ENCODE data around the gene SNRNP25.

SNRNP25 gene

DNA sequence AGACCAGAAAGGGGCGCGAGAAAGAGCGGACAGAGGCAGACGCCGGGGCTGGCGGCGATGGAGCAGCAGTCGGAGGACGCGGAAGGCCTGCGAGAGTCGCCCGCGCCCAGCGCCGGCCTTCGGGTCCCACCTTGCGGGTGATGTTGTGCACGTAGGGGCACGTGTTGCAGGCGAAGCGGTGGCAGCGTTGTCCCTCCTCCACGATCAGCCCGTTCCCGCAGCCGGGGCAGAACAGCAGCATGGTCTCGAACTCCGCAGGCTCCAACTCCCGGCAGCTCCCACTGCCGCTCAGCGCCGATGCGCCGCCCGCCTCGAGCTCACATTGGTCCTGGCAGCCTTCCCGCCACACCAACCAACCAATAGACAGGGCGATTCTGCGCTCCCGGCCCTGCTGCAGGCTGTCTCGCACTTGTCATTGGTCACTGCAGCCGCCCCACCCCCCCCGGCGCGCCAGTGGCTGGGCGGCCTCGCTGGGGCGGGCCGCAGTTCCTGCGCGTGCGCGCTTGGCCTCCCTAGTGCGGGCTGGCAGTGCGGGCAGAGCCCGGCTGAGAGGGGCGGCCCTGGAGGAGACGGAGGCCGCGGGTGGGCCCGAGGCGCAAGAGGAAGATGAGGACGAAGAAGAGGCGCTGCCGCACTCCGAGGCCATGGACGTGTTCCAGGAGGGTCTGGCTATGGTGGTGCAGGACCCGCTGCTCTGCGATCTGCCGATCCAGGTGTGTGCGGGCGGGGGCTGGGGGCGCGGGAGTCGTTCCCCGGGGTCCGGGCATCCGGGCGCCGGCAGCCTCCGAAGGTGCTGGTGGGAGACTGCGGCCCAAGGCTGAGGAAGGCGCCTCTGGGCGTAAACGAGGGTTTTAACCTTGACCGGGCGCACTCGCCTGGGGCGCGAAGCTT is at the start of gene SNRNP25, which contains the start of gene POLR3K (continued):
- TF ChIP-seq, protein P1, sequence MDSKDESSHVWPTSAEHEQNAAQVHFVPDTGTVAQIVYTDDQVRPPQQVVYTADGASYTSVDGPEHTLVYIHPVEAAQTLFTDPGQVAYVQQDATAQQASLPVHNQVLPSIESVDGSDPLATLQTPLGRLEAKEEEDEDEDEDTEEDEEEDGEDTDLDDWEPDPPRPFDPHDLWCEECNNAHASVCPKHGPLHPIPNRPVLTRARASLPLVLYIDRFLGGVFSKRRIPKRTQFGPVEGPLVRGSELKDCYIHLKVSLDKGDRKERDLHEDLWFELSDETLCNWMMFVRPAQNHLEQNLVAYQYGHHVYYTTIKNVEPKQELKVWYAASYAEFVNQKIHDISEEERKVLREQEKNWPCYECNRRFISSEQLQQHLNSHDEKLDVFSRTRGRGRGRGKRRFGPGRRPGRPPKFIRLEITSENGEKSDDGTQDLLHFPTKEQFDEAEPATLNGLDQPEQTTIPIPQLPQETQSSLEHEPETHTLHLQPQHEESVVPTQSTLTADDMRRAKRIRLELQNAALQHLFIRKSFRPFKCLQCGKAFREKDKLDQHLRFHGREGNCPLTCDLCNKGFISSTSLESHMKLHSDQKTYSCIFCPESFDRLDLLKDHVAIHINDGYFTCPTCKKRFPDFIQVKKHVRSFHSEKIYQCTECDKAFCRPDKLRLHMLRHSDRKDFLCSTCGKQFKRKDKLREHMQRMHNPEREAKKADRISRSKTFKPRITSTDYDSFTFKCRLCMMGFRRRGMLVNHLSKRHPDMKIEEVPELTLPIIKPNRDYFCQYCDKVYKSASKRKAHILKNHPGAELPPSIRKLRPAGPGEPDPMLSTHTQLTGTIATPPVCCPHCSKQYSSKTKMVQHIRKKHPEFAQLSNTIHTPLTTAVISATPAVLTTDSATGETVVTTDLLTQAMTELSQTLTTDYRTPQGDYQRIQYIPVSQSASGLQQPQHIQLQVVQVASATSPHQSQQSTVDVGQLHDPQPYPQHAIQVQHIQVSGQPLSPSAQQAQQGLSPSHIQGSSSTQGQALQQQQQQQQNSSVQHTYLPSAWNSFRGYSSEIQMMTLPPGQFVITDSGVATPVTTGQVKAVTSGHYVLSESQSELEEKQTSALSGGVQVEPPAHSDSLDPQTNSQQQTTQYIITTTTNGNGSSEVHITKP (tag by site-specific recombination; IDR thresholded peaks at IDR 0.05) = no peak; the same call in 1 of the 2 replicates
- TF ChIP-seq, protein P2, sequence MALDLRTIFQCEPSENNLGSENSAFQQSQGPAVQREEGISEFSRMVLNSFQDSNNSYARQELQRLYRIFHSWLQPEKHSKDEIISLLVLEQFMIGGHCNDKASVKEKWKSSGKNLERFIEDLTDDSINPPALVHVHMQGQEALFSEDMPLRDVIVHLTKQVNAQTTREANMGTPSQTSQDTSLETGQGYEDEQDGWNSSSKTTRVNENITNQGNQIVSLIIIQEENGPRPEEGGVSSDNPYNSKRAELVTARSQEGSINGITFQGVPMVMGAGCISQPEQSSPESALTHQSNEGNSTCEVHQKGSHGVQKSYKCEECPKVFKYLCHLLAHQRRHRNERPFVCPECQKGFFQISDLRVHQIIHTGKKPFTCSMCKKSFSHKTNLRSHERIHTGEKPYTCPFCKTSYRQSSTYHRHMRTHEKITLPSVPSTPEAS (tag by site-specific recombination; IDR thresholded peaks at IDR 0.05) = no peak; the same call in 1 of the 2 replicates
- no peak for TF ChIP-seq ZNF155 (tag by site-specific recombination; IDR thresholded peaks at IDR 0.05)
- TF ChIP-seq EGR2 (tag by site-specific recombination; IDR thresholded peaks at IDR 0.05; ENCODE audit: low read depth) = peak; percentile 66
- no peak for TF ChIP-seq WT1 (tag by site-specific recombination; IDR thresholded peaks at IDR 0.05)
- peak; percentile 78 for TF ChIP-seq ZNF341 (tag by site-specific recombination; IDR thresholded peaks at IDR 0.05; ENCODE audit: low read depth)
- TF ChIP-seq, protein P3, sequence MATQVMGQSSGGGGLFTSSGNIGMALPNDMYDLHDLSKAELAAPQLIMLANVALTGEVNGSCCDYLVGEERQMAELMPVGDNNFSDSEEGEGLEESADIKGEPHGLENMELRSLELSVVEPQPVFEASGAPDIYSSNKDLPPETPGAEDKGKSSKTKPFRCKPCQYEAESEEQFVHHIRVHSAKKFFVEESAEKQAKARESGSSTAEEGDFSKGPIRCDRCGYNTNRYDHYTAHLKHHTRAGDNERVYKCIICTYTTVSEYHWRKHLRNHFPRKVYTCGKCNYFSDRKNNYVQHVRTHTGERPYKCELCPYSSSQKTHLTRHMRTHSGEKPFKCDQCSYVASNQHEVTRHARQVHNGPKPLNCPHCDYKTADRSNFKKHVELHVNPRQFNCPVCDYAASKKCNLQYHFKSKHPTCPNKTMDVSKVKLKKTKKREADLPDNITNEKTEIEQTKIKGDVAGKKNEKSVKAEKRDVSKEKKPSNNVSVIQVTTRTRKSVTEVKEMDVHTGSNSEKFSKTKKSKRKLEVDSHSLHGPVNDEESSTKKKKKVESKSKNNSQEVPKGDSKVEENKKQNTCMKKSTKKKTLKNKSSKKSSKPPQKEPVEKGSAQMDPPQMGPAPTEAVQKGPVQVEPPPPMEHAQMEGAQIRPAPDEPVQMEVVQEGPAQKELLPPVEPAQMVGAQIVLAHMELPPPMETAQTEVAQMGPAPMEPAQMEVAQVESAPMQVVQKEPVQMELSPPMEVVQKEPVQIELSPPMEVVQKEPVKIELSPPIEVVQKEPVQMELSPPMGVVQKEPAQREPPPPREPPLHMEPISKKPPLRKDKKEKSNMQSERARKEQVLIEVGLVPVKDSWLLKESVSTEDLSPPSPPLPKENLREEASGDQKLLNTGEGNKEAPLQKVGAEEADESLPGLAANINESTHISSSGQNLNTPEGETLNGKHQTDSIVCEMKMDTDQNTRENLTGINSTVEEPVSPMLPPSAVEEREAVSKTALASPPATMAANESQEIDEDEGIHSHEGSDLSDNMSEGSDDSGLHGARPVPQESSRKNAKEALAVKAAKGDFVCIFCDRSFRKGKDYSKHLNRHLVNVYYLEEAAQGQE (tag by site-specific recombination; IDR thresholded peaks at IDR 0.05) = peak; percentile 51; the same call in 1 of the 2 replicates
- TF ChIP-seq, protein P4, sequence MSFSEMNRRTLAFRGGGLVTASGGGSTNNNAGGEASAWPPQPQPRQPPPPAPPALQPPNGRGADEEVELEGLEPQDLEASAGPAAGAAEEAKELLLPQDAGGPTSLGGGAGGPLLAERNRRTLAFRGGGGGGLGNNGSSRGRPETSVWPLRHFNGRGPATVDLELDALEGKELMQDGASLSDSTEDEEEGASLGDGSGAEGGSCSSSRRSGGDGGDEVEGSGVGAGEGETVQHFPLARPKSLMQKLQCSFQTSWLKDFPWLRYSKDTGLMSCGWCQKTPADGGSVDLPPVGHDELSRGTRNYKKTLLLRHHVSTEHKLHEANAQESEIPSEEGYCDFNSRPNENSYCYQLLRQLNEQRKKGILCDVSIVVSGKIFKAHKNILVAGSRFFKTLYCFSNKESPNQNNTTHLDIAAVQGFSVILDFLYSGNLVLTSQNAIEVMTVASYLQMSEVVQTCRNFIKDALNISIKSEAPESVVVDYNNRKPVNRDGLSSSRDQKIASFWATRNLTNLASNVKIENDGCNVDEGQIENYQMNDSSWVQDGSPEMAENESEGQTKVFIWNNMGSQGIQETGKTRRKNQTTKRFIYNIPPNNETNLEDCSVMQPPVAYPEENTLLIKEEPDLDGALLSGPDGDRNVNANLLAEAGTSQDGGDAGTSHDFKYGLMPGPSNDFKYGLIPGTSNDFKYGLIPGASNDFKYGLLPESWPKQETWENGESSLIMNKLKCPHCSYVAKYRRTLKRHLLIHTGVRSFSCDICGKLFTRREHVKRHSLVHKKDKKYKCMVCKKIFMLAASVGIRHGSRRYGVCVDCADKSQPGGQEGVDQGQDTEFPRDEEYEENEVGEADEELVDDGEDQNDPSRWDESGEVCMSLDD (tag by site-specific recombination; IDR thresholded peaks at IDR 0.05) = no peak
- no peak for TF ChIP-seq ZNF157 (tag by site-specific recombination; IDR thresholded peaks at IDR 0.05)
- TF ChIP-seq, protein P5, sequence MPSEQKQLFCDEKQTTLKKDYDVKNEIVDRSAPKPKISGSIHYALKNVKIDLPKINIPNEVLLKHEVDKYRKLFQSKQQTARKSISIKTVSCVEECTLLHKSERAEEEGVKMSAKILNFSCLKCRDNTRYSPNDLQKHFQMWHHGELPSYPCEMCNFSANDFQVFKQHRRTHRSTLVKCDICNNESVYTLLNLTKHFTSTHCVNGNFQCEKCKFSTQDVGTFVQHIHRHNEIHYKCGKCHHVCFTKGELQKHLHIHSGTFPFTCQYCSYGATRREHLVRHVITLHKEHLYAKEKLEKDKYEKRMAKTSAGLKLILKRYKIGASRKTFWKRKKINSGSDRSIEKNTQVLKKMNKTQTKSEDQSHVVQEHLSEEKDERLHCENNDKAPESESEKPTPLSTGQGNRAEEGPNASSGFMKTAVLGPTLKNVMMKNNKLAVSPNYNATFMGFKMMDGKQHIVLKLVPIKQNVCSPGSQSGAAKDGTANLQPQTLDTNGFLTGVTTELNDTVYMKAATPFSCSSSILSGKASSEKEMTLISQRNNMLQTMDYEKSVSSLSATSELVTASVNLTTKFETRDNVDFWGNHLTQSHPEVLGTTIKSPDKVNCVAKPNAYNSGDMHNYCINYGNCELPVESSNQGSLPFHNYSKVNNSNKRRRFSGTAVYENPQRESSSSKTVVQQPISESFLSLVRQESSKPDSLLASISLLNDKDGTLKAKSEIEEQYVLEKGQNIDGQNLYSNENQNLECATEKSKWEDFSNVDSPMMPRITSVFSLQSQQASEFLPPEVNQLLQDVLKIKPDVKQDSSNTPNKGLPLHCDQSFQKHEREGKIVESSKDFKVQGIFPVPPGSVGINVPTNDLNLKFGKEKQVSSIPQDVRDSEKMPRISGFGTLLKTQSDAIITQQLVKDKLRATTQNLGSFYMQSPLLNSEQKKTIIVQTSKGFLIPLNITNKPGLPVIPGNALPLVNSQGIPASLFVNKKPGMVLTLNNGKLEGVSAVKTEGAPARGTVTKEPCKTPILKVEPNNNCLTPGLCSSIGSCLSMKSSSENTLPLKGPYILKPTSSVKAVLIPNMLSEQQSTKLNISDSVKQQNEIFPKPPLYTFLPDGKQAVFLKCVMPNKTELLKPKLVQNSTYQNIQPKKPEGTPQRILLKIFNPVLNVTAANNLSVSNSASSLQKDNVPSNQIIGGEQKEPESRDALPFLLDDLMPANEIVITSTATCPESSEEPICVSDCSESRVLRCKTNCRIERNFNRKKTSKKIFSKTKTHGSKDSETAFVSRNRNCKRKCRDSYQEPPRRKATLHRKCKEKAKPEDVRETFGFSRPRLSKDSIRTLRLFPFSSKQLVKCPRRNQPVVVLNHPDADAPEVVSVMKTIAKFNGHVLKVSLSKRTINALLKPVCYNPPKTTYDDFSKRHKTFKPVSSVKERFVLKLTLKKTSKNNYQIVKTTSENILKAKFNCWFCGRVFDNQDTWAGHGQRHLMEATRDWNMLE (tag by site-specific recombination; conservative IDR thresholded peaks at IDR 0.05; ENCODE audit: low read depth) = no peak
- TF ChIP-seq ZNF10 (tag by site-specific recombination; IDR thresholded peaks at IDR 0.05) = 0 out of 2 replicates have a peak, but pooled peaks have one; percentile 30
- no peak for TF ChIP-seq ZNF529 (tag by site-specific recombination; IDR thresholded peaks at IDR 0.05; ENCODE audit: insufficient replicate concordance)
